ENCODE measurements around the gene KRTAP5-3.

- TF ChIP-seq CTCF (conservative IDR thresholded peaks at IDR 0.05) = no peak
- no peak for TF ChIP-seq ZFX (IDR thresholded peaks at IDR 0.05)
These were observed 21.6 kb downstream of the KRTAP5-3 start for GRCh38 chr11:1586699-1587098.
